ENCODE measurements around the gene CEACAM16.

GRCh38 chr19:44754750-44755080 lies 55.8 kb downstream of the CEACAM16 start:
- no peak for TF ChIP-seq TCF7 (IDR thresholded peaks at IDR 0.05; ENCODE audit: borderline replicate concordance)
- no peak for TF ChIP-seq CTCF (IDR thresholded peaks at IDR 0.05 in 2 of 3, conservative IDR thresholded peaks at IDR 0.05 in 1 of 3; ENCODE audit: insufficient read depth in 2 of 3, low read depth in 1 of 3, low read length in 3 of 3)
- no peak for TF ChIP-seq POLR2A (conservative IDR thresholded peaks at IDR 0.05)
